Thyroid gland (tissue), 4 donors: ENCODE measurements around the gene DARS2. TPM values are rescaled to one million over a fixed set of nuclear protein-coding genes. Genes with fewer than 3 reads are reported as not detected.

Experiments
- DNase-seq, 2 donors: peaks; one replicate each; pipeline ENCODE4 v3.0.0-alpha.2; 2019
- H3K27ac ChIP-seq, 3 donors: fragments of 200-600 bp; sonication (generic); 1 replicate in 2 of 3; 2 replicates in 1 of 3; pipeline ENCODE4 v1.5.1; 2016 to 2019; ENCODE audit warnings: mild to moderate bottlenecking in 1 of 3, moderate library complexity in 1 of 3
- H3K27me3 ChIP-seq: fragments of 200-600 bp; sonication (generic); one replicate; pipeline ENCODE4 v1.5.1; 2019
- H3K36me3 ChIP-seq, 2 donors: fragments of 200-600 bp; sonication (generic); one replicate each; pipeline ENCODE4 v1.5.1; 2016 to 2019
- H3K4me1 ChIP-seq, 2 donors: fragments of 200-600 bp; sonication (generic); one replicate each; pipeline ENCODE4 v1.5.1; 2017 to 2019
- H3K4me3 ChIP-seq, 3 donors: fragments of 200-600 bp; sonication (generic); replicated peaks in 1 of 3; 1 replicate in 2 of 3; 2 replicates in 1 of 3; pipeline ENCODE4 v1.5.1; 2016; ENCODE audit warnings: mild to moderate bottlenecking in 1 of 3
- H3K9me3 ChIP-seq: fragments of 200-600 bp; sonication (generic); one replicate; pipeline ENCODE4 v1.5.1; 2017
- POLR2A ChIP-seq, 2 donors: fragments of 450-650 bp; IDR thresholded peaks; one replicate each; pipeline ENCODE4 v1.6.1; 2017; ENCODE audit warnings: antibody characterized with exemption in 2 of 2, mild to moderate bottlenecking in 2 of 2, moderate library complexity in 1 of 2
- WGBS, 2 donors: methylation state at CpG; one replicate each; pipeline ENCODE4 v1.1.5; 2017; 5-methylcytosine and 5-hydroxymethylcytosine counted together
- intact Hi-C: fragments of 100-400 bp; cut with DNase I; formaldehyde crosslinking; loops from one replicate; pipeline ENCODE4 v1.15.1; 2023
- total RNA-seq, 4 donors: library from RNA; depleted of rRNA; stranded (reverse); fragments of >200 nt; gene quantifications; one replicate each; pipeline ENCODE4 v1.2.3, GENCODE V29; 2016
- TF ChIP-seq, protein P1 (sequence below), 6 experiments: fragments of 200-600 bp in 3 of 6; fragments of 450-650 bp in 3 of 6; sonication (generic) in 3 of 6; IDR thresholded peaks; one replicate each; pipeline ENCODE4 v1.5.1; 2016 to 2019; ENCODE audit warnings: antibody characterized with exemption in 6 of 6, mild to moderate bottlenecking in 2 of 6, inconsistent platforms in 1 of 6, moderate library complexity in 1 of 6

Gene DARS2
- total RNA-seq, 4 donors from 2014 or later: 14.9 to 26.9 (median 20.7) TPM

DNA sequence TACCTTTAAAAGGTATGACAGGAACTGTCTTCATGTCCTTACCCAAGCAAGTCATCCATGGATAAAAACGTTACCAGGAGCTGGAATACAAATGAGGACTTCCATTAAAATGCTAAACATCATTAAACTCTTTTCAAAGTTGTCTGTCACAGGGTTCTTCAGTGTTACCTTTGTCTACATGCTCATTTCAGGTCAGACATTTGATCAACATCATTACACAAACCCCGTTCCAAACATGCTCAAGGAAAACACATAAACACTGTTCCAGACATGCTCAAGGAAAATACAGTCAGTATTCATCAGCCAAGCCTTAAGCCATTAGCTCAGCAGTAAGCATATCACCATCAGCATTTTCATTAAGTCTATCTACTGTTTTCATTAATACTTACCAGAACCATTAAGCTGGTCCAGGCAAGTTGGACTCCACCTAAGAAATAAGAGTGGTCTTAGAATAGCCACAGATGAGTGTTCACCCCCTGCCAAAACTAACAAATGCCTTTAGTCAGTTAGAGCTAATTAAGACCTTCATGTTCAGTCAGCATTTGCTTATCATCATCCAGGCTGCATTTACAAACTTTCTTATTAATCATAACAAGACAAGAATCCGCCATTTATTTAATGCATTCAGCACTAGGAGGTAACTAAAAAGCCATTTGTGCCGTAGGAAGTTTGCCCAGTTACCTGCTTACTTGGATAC, 41.1 kb downstream of the DARS2 start:
- peaks cover 23 to 28% of the 10 kb centered on the region in 2 donors for H3K36me3 ChIP-seq
- no peaks in the 10 kb centered on the region for H3K9me3 ChIP-seq
- no peak overlapping the region for H3K4me3 ChIP-seq
- DNase-seq: no peak
- H3K4me1 ChIP-seq: peaks cover 18 to 20% of the 10 kb centered on the region in 2 donors
- no peaks in the 10 kb centered on the region for H3K27me3 ChIP-seq
- WGBS, 2 donors: 57 to 63% methylated on average over 4 of the region's 4 CpGs
- no peak for TF ChIP-seq POLR2A (IDR thresholded peaks at IDR 0.05)
- TF ChIP-seq, protein P1, sequence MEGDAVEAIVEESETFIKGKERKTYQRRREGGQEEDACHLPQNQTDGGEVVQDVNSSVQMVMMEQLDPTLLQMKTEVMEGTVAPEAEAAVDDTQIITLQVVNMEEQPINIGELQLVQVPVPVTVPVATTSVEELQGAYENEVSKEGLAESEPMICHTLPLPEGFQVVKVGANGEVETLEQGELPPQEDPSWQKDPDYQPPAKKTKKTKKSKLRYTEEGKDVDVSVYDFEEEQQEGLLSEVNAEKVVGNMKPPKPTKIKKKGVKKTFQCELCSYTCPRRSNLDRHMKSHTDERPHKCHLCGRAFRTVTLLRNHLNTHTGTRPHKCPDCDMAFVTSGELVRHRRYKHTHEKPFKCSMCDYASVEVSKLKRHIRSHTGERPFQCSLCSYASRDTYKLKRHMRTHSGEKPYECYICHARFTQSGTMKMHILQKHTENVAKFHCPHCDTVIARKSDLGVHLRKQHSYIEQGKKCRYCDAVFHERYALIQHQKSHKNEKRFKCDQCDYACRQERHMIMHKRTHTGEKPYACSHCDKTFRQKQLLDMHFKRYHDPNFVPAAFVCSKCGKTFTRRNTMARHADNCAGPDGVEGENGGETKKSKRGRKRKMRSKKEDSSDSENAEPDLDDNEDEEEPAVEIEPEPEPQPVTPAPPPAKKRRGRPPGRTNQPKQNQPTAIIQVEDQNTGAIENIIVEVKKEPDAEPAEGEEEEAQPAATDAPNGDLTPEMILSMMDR (IDR thresholded peaks at IDR 0.05): no peak
- intact Hi-C loops: loop anchor here (5.0 kb wide), 1 partner anchor 38 kb away; no protein-coding TSS in a partner anchor
- H3K27ac ChIP-seq: no peak overlapping the region

DNA sequence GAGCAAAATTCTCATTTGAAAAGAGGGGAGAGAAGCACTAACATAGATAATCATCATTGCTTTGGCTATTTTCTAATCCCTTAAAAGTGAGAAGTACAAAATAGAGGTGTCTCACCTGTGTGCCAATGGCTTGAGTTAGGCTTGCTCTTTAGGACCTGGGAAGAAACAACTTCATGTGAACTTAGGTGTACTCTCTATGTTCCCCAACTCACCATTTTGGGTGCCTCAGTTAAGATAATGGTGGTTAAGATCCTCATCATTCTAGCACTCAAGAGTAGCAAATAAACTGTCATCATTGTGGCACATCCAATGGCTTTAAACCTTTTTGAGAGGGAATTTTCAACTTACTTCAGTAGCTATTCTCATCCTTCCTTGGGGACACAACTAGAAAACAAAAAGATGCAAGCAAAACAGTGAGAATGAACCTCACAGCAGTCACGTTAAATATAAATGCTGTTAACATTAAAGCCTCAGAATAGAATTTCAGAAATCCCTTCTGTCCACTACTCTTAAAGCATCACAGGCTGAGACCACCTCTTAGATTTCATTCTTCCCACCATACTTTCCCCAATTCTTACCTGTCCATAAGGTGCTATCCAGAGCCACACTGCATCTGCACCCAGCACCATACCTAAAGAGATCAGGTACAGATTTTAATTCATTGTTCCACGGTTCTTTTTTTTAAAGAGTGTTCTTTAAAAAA, 42.1 kb downstream of the DARS2 start:
- TF ChIP-seq, protein P1 (IDR thresholded peaks at IDR 0.05): no peak
- TF ChIP-seq POLR2A (IDR thresholded peaks at IDR 0.05): no peak
- Histone ChIP-seq H3K27me3 (no peaks in the 10 kb centered on the region), H3K27ac (peak overlapping the region in 1 of 3 donors; percentile 97), H3K9me3 (no peaks in the 10 kb centered on the region), H3K4me3 (peak overlapping the region in 2 of 3 donors; percentile 1 to 64), H3K36me3 (peaks cover 23 to 28% of the 10 kb centered on the region in 2 donors), H3K4me1 (peaks cover 18 to 20% of the 10 kb centered on the region in 2 donors)
- no peak for DNase-seq
- intact Hi-C loops: loop anchor here (5.0 kb wide), 1 partner anchor 39 kb away; no protein-coding TSS in a partner anchor
- 31 to 32% methylated on average over 2 of the region's 2 CpGs for WGBS, 2 donors

DNA sequence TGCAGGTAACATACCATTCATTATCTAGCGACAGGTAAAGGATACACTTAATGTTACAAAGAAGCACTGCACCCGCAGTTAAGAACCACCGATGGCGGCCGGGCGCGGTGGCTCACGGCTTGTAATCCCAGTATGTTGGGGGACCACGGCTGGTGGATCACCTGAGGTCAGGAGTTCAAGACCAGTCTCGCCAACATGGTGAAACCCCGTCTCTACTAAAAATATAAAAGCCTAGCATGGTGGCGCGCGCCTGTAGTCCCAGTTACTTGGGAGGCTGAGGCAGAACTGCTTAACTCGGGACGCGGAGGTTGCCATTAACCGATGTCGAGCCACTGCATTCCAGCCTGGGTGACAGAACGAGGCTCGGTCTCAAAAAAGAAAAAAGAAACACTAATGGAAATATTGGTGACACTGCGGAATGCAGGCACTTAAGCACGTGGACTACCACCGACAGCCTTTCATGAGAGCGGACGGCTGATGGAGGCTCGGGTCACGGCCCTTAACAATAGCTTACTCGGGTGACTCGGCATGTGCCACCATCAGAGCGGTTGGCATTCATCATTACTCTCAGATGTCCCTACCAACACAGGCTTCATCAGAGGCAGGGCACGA, 42.8 kb downstream of the DARS2 start:
- peak overlapping the region; percentile 73 to 97 (median 88) for H3K27ac ChIP-seq
- H3K27me3 ChIP-seq: no peaks in the 10 kb centered on the region
- no peaks in the 10 kb centered on the region for H3K9me3 ChIP-seq
- H3K36me3 ChIP-seq: peaks cover 23 to 28% of the 10 kb centered on the region in 2 donors
- WGBS, 2 donors: 5 to 8% methylated on average over 32 of the region's 32 CpGs
- peak overlapping the region; percentile 19 to 64 (median 47) for H3K4me3 ChIP-seq
- peaks cover 18 to 20% of the 10 kb centered on the region in 2 donors for H3K4me1 ChIP-seq
- intact Hi-C loops: loop anchor here (5.0 kb wide), 1 partner anchor 40 kb away; no protein-coding TSS in a partner anchor
- TF ChIP-seq POLR2A (IDR thresholded peaks at IDR 0.05): no peak
- TF ChIP-seq, protein P1 (IDR thresholded peaks at IDR 0.05): no peak
- no peak for DNase-seq

DNA sequence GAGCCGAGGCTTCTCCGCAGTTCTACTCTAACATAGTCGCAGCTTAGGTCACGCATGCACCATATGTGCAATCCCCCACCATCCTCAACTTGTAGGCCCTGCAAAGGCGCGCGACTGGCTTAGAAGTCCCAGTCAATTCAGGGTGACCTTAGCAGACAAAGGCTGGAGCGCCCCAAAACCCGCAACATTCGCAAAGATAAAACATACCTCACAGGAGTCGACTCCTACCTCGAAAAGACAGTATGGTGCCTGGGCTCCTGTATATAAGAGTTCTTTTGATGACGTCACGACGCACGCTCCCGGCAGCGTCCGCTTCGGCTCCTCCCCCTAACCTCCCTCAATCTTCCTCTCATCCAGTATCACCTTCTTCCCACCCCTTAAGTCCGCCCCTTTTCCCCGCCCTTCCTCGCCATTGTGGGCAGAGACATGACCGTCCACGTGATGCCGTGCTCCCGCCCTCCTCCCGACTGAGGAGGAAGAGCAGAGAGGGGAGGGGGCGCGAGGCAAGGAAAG, 43.3 kb downstream of the DARS2 start, which contains the start of gene GAS5:
TSS of gene GAS5 (minus strand) at position 237 of the 513 bp plus-strand sequence.
- peak; percentile 100 for DNase-seq
- H3K27me3 ChIP-seq: no peaks in the 10 kb centered on the region
- H3K27ac ChIP-seq: peak within 1 kb of the TSS; percentile 88 to 97 (median 88)
- peaks cover 18 to 20% of the 10 kb centered on the region in 2 donors for H3K4me1 ChIP-seq
- 1% methylated on average over 27 to 28 of the region's 30 CpGs for WGBS, 2 donors
- H3K9me3 ChIP-seq: no peaks in the 10 kb centered on the region
- H3K4me3 ChIP-seq: peak within 1 kb of the TSS; percentile 37 to 64 (median 60)
- peaks cover 22 to 26% of the 10 kb centered on the region in 2 donors for H3K36me3 ChIP-seq
- intact Hi-C loops: loop anchor here (5.0 kb wide), 1 partner anchor 41 kb away; no protein-coding TSS in a partner anchor
- peak; percentile 88 to 99 for TF ChIP-seq POLR2A (IDR thresholded peaks at IDR 0.05)
- TF ChIP-seq, protein P1 (IDR thresholded peaks at IDR 0.05): peak in 1 of 6 experiments; percentile 26
